Lung (tissue), 12 donors: ENCODE results near the gene HMGB1. TPM values are rescaled to one million over a fixed set of nuclear protein-coding genes. Genes with fewer than 3 reads are reported as not detected.
A peak's percentile ranks its signal among the peaks of the same experiment; 100 is the strongest.

Experiments
- ATAC-seq: fragments of 200-7000 bp; cut with Tn5 transposase; one replicate; pipeline ENCODE4 v1.9.1; 2020; ENCODE audit warnings: moderate number of reproducible peaks; ENCODE audit not compliant: insufficient read depth, low FRiP score
- DNase-seq, 3 donors: peaks; one replicate each; pipeline ENCODE4 v3.0.0-alpha.2; 2013 to 2017
- H3K27ac ChIP-seq, 2 donors: one replicate each; pipeline ENCODE4 v1.5.1; 2013; ENCODE audit warnings: mild to moderate bottlenecking in 2 of 2, moderate library complexity in 2 of 2, control low read depth in 1 of 2, inconsistent platforms in 1 of 2, low read depth in 1 of 2, low read length in 1 of 2
- H3K27me3 ChIP-seq, 3 donors: one replicate each; pipeline ENCODE4 v1.5.1; 2013; ENCODE audit warnings: low read length in 2 of 3; ENCODE audit not compliant: control insufficient read depth in 3 of 3, insufficient read depth in 3 of 3
- H3K36me3 ChIP-seq, 4 donors: one replicate each; pipeline ENCODE4 v1.5.1; 2013; ENCODE audit warnings: low read length in 4 of 4, mild to moderate bottlenecking in 1 of 4, moderate library complexity in 1 of 4; ENCODE audit not compliant: control insufficient read depth in 4 of 4, insufficient read depth in 4 of 4
- H3K4me1 ChIP-seq, 5 donors: one replicate each; pipeline ENCODE4 v1.5.1; 2013; ENCODE audit warnings: low read length in 5 of 5, mild to moderate bottlenecking in 2 of 5, moderate library complexity in 1 of 5; ENCODE audit not compliant: control insufficient read depth in 5 of 5, insufficient read depth in 5 of 5
- H3K4me3 ChIP-seq: one replicate; pipeline ENCODE4 v1.5.1; 2013; ENCODE audit warnings: mild to moderate bottlenecking, control low read depth, moderate library complexity
- H3K9ac ChIP-seq, 2 donors: one replicate each; pipeline ENCODE4 v1.5.1; 2013; ENCODE audit warnings: low read length in 2 of 2, control low read depth in 1 of 2; ENCODE audit not compliant: insufficient read depth in 1 of 2
- H3K9me3 ChIP-seq, 4 donors: one replicate each; pipeline ENCODE4 v1.5.1; 2013; ENCODE audit warnings: low read length in 3 of 4, mild to moderate bottlenecking in 1 of 4, moderate library complexity in 1 of 4; ENCODE audit not compliant: control insufficient read depth in 4 of 4, insufficient read depth in 3 of 4
- CTCF ChIP-seq: IDR thresholded peaks from 2 replicates; pipeline ENCODE4 v1.5.1; 2012; ENCODE audit warnings: mild to moderate bottlenecking; ENCODE audit errors: control extremely low read depth, extremely low read depth
- WGBS, 2 donors: extraction: QIAGEN DNeasy Blood & Tissue Kit; methylation state at CpG; one replicate each; pipeline ENCODE4 v1.1.7; 2013; 5-methylcytosine and 5-hydroxymethylcytosine counted together
- polyA plus RNA-seq, 2 donors: library from polyadenylated mRNA; stranded (reverse); fragments of 200-250 nt; gene quantifications; one replicate each; pipeline ENCODE4 v1.2.1, GENCODE V29; 2013
- total RNA-seq, 2 donors: library from RNA; depleted of rRNA in 1 of 2; stranded (reverse); fragments of >200 nt in 1 of 2; gene quantifications; one replicate each; pipeline ENCODE4 v1.2.1, GENCODE V29; 2014 to 2021
- donor health status: control.
- donor health status: control.
- donor health status: Bipolar disorder and iron deficiency.
- donor health status: healthy.
- donor health status: DM: yes; HTN: yes; CAD: no.

HMGB1 gene
- total and polyA plus RNA-seq, 4 donors, result 210 to 374 (median 325) TPM

- no peak for TF ChIP-seq CTCF
- Histone ChIP-seq H3K9ac (no peak overlapping the region), H3K27me3 (no peaks in the 10 kb centered on the region), H3K4me1 (no peaks in the 10 kb centered on the region), H3K4me3 (no peak overlapping the region), H3K27ac (peak overlapping the region in 1 of 2 donors; percentile 43), H3K36me3 (no peaks in the 10 kb centered on the region), H3K9me3 (no peaks in the 10 kb centered on the region)
- ATAC-seq (peak; percentile 53), DNase-seq (peak; percentile 24 to 59 (median 29))
- 73 to 80% methylated on average over 6 of the region's 6 CpGs for WGBS, 2 donors
Measured at GRCh38 chr13:30480292-30480950, 14.7 kb upstream of the HMGB1 start.

GRCh38 chr13:30479883-30480219 is 14.1 kb upstream of the HMGB1 start:
- no peaks in the 10 kb centered on the region for H3K9me3 ChIP-seq
- WGBS, 2 donors, result 95 to 100% methylated on average over 1 of the region's 1 CpG
- no peak overlapping the region for H3K9ac ChIP-seq
- no peaks in the 10 kb centered on the region for H3K36me3 ChIP-seq
- TF ChIP-seq CTCF, result no peak
- ATAC-seq (no peak), DNase-seq (no peak)
- H3K27ac ChIP-seq, result no peak overlapping the region
- H3K4me3 ChIP-seq, result no peak overlapping the region
- H3K4me1 ChIP-seq, result no peaks in the 10 kb centered on the region
- H3K27me3 ChIP-seq, result no peaks in the 10 kb centered on the region

- ATAC-seq, result no peak
- TF ChIP-seq CTCF, result no peak
- Histone ChIP-seq H3K27ac (no peak overlapping the region), H3K9ac (no peak overlapping the region), H3K9me3 (no peaks in the 10 kb centered on the region), H3K27me3 (no peaks in the 10 kb centered on the region), H3K4me3 (no peak overlapping the region), H3K36me3 (no peaks in the 10 kb centered on the region), H3K4me1 (no peaks in the 10 kb centered on the region)
- no peak for DNase-seq
- 78 to 86% methylated on average over 5 of the region's 5 CpGs for WGBS, 2 donors
Measured at GRCh38 chr13:30479154-30479882, 13.6 kb upstream of the HMGB1 start.
